HG02884 (cell line): Measurements from ENCODE around the gene TSPAN9.

Source experiments
- ATAC-seq: cut with Tn5 transposase; IDR thresholded peaks from one replicate; pipeline ENCODE4 v1.9.1; 2021; ENCODE audit warnings: mild to moderate bottlenecking, moderate library complexity; ENCODE audit not compliant: unreplicated experiment

Gene TSPAN9

GRCh38 chr12:3157581-3158323, 80.6 kb downstream of the TSPAN9 start:
- no peak for ATAC-seq

GRCh38 chr12:3158851-3159465, 81.8 kb downstream of the TSPAN9 start:
- no peak for ATAC-seq

GRCh38 chr12:3160081-3160480, 82.9 kb downstream of the TSPAN9 start:
- ATAC-seq = no peak

GRCh38 chr12:3161861-3162260, 84.7 kb downstream of the TSPAN9 start:
- ATAC-seq = no peak

- no peak for ATAC-seq
Observed at GRCh38 chr12:3164454-3165077, 87.4 kb downstream of the TSPAN9 start.

- no peak for ATAC-seq
Observed at GRCh38 chr12:3165078-3165980, 88.2 kb downstream of the TSPAN9 start.

GRCh38 chr12:3167636-3168035, 90.5 kb downstream of the TSPAN9 start:
- no peak for ATAC-seq

- no peak for ATAC-seq
Observed at GRCh38 chr12:3168223-3169221, 91.3 kb downstream of the TSPAN9 start.

GRCh38 chr12:3170423-3171194, 93.4 kb downstream of the TSPAN9 start:
- ATAC-seq = no peak

GRCh38 chr12:3171195-3171591, 94.0 kb downstream of the TSPAN9 start:
- ATAC-seq = no peak

- ATAC-seq = no peak
Observed at GRCh38 chr12:3172124-3173007, 95.2 kb downstream of the TSPAN9 start.

GRCh38 chr12:3173008-3173553, 95.9 kb downstream of the TSPAN9 start:
- no peak for ATAC-seq

- no peak for ATAC-seq
Observed at GRCh38 chr12:3173912-3174311, 96.7 kb downstream of the TSPAN9 start.

- ATAC-seq = no peak
Observed at GRCh38 chr12:3175238-3175637, 98.1 kb downstream of the TSPAN9 start.

GRCh38 chr12:3176754-3177153, 99.6 kb downstream of the TSPAN9 start:
- no peak for ATAC-seq

- peak; percentile 62 for ATAC-seq
Observed at GRCh38 chr12:3177778-3178425, 100.7 kb downstream of the TSPAN9 start.

- ATAC-seq = no peak
Observed at GRCh38 chr12:3178671-3179313, 101.6 kb downstream of the TSPAN9 start.
